HG03108 (cell line): ENCODE measurements around the gene MBTPS1.
A peak's percentile ranks its signal among the peaks of the same experiment; 100 is the strongest.

Source experiments
- ATAC-seq: cut with Tn5 transposase; IDR thresholded peaks from one replicate; pipeline ENCODE4 v1.9.1; 2021; ENCODE audit warnings: moderate library complexity; ENCODE audit not compliant: unreplicated experiment

The MBTPS1 gene

DNA sequence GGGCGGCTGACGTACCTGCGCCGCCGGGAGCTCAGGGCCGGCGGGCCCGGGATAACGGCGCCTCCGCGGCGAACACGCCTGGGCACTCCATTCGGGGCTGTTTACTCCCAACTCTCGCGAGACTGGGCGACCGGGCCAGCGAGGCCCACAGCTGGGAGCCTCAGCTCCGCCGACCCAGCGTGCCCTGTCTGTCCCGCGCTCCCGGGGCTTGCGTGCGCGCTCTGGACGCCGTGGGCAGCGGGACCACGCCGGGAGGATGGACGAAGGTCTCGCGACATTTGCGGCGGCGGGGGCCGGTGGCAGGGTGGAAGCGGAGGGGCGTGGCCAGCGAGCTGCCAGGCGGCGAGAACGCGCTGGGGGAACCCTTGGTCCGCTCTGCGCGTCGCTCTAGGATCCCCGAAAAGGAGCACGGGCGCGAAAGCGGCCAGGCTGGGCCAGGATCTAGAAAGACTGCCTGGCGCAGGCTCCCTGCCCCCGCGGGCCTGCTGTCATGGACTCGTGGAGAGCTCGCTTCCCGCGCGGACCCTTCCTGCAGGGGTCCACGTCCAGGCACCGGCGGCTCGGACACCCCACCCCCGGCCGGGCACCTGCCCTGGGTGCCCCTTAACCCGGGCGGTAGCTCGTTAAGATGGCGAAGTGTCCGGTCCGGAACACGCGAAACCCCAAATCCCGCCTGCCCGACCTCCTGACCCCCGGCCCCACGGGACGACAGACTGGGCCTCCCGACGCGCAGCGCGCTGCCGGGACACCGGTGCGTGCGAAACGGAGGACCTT lies at the start of gene MBTPS1:
Gene MBTPS1, minus strand, starts transcription at position 223 of the 774 bp plus-strand sequence. CDS start 15,159 bp downstream, outside the sequence.
- peak; percentile 94 for ATAC-seq

DNA sequence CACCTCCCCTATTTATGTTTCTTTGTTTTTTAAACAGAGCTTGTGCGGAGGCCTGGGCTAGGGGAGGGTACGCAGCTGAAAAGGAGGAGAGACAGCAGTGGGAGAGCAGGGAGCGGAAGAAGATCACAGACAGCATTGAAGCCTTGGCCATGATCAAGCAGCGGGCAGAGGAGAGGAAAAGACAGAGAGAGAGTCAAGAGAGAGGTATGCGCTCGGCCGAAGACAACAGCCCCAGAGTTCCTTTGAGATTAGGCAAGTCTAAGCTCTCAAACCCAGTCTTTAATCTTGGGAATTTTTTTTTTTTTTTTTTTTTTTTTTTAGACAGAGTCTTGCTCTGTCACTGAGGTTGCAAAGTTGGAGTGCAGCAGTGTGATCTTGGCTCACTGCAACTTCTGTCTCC lies 49.0 kb upstream of the MBTPS1 start:
- no peak for ATAC-seq

DNA sequence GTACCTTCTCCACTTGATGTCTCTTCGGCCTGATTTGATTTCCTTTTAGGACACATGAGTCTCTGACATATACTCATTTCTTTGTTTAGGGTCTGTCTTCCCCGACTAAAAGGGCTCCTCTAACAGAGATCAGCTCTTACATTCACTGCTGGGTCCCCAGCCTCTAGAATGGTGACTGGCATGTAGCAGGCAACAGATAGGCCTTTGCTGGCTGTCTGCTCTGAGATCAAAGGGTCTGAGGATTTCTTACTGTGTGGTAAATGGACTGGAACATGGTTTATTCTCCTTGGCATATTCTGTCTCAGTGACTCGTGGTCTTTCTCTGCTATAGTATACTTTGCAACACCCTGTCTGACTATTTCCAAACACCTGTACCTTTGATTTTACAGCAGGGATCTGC lies 45.1 kb upstream of the MBTPS1 start:
- ATAC-seq: no peak

DNA sequence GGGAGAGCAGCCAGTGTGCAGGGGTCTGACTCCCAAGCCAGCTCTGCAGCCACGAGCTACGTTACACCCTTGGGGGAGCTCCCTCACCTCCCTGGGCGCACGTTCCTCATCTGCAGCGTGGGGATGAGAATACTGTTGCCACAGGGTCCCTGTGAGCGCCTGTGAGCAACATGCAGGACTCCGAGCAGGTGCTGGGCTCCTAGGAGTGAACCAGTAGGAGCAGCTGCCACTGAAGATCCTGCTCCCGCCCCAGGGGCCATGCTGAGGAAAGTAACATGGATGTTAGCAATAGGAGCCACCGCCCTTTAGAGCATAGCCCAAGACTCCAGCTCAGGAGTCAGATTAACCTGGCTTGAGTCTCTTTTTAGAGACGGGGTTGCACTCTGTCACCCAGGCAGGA lies 44.3 kb upstream of the MBTPS1 start:
- no peak for ATAC-seq

DNA sequence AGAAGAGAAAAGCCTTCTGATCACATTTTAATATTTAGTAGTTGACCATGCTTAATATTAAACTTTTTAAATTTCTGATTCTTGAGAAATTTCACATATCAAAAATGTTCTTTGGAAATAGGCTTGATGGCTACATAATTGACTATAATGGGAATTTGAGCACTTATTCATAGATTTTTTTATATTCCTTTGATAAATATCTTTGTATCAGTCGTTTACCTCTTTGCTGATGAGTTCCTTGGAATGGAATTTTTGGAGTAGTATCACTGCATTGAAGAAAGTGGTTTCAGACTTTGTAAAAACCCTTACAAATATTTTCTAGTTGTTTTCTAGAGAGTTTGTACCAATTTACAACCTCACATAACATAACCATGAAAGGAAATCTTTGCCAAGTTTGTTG lies 43.1 kb upstream of the MBTPS1 start:
- no peak for ATAC-seq

DNA sequence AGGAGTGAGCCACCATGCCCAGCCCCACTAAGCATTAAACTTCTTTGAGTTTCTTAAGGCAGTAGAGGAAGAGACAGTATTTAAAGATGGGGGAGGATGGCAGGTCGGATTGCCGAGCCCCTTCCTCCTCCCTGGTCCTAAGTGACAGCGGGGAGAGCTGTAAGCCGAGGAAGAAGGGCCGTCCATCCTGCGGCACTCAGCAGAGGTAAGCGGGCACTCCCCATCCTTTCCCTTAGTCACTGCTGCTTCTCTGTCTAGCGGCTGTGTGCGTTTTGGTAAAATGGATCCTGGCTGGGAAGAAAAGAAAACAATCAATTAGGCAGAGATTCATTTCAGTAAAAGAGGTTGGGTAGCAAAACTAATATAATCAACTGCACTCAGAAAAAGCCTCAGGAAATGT lies 42.3 kb upstream of the MBTPS1 start:
- ATAC-seq: no peak

DNA sequence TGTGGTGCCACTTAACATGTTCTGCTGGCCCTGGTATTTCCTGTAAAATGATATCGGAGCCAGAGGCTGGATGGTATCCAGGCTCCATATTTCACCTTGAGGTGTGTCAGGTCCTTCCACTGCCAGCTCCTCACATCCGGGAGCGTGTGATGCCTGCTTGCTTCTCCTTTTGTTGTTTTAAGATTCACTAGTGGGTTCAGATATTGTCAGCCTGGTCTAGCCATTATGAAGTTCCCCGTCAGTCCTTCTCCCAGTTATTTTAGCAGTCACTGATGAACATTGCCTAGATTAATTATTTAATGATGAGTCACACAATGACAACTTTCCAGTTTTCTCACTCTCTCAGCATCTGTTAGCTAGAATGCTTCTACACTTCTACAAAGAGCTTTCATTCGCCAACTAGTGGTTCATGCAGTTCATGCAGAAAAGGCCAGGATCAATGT lies 39.6 kb upstream of the MBTPS1 start:
- no peak for ATAC-seq

DNA sequence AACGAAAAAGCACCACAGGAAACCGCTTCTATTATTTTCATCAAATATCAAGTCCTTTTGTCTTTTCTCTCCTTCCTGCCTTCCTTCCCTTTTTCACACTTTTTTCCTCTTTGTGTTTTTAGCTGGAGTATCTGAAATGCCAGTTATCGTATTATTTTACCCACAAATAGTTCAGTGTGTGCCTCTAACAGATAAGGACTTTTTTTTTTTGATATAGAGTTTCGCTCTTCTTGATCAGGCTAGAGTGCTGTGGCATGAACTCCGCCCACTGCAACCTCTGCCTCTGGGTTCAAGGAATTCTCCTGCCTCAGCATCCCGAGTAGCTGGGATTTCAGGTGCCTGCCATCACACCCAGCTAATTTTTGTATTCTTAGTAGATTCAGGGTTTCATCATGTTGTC lies 39.0 kb upstream of the MBTPS1 start:
- no peak for ATAC-seq

DNA sequence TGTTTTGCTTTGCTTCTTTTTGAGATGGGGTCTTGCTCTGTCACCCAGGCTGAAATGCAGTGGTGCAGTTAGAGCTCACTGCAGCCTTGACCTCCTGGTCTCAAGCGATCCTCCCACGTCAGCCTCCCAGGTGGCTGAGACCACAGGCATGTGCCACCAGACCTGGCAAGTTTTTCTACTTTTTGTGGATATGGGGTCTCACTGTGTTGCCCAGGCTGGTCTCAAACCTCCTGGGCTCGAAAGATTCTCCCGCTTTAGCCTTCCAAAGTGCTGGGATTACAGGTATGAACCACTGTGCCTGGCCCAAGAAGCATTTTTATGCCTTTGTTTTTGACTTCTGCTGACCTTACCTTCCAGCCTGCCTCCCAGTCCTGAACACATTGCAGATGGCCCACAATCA lies 38.5 kb upstream of the MBTPS1 start:
- no peak for ATAC-seq

DNA sequence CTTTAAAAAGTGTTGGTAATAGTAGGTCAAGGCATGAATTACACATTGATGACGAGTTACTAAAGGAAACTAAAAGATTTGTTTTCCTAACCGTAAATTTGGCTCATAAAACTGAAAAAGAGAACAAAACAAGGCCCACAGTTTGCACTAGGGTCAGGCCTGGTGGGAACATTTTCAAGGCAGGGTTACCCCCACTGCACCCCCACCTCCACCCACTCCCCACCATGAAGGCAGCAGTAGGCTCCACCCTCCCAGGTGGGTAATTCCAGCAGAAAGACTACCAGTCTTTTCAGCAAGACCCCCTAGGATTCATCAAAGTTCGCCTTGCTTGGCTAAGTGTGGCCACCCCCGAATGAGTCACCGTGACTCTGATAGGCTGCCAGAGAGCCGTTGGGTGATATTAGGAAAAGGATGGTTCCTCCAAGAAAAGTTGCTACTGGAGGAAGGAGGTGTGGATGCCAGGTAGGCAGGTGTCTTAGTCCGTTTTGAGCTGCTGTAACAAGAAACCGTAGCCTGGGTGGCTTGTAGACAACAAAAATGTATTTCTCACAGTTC lies 37.0 kb upstream of the MBTPS1 start:
- no peak for ATAC-seq

DNA sequence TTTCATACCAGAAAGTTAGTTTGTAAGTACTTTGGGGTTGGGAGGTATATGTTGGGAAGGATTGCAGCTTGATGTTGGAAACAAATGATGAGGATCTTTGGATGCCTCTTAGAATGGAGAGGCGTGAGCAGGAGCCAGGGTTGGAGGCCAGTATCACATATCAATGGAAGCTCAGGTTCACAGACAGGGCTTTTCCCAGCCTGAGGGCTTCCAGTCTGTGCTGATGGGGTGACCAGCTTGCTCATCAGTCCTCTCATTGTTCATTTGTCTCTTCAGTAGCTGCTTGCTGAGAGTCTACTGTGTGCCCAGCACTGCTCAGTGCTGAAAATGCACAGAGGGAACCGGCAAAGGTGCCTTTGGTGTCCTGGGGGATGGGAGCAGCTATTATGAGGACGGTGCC lies 34.2 kb upstream of the MBTPS1 start:
- no peak for ATAC-seq

DNA sequence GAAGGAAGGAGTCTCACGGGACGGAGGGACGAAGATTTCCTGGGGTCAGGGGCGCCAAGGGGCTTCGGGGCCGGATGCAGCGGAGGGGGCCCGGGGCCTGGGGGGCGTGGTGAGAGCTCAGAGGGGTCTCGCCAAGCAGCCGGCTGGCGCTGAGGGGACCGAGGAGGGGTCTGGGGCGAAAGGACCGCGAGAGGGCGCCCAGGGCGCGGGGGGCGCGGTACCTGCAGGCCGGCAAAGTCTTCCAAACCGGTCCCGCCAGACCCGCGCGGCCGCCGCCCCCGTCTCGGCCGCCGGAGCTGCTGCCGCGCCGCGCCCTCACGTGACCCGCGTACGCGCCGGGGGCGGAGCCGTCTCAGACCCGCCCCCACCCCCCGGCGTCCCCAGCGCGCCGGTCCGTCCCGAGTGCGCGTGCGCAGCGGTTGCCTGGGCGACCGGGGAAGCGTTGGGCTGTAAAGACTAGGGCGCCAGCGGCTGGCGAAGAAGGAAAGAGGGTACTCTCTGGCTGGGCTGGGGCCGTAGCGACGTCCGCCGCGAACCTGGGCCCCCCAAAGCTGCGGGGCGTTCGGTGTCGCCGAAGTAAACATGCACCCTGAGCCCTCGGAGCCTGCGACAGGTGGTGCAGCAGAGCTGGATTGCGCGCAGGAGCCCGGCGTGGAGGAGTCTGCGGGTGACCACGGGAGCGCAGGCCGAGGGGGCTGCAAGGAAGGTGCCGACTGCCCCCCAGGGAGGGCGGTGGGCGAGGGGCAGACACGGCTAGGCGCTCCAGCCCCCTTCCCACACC lies 28.3 kb upstream of the MBTPS1 start, which contains the start of the genes DNAAF1 and HSDL1:
Gene DNAAF1, plus strand, starts transcription at position 450 of the 781 bp plus-strand sequence. Its CDS starts 133 bp downstream, at position 583.
Gene HSDL1, minus strand, starts transcription at position 319 of the 781 bp plus-strand sequence. CDS start 13,856 bp downstream, outside the sequence.
- peak; percentile 86 for ATAC-seq

DNA sequence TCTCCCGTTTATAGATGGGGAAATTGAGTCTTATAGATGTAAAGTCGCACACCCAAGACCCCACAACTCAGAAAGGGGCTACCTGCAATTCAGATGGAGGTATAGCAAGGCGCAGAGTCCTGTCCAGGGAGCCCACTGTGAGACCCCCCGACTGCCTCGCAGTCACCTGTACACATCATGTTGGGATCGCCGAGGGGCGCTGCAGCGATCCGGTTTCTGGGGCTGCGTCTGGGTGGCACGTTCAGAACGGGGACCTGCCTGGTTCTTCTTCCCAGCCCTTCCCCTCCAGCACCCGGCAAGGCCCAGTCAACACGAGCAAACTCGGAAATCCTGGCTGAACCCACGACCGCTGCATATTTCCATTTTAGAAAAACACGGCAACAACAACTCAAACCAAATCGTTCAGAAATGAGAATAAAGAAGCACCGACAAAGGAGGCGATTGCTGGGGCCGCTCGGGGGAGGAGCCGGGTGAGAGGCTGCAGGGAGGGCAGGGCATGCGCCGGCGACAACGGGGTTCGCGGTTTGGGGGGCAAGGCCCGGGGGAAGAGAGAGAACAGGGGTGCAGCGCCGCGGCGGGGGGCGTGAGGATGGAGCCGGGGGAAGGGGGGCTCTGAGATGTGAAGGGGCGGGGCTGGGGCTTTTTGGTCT lies 27.6 kb upstream of the MBTPS1 start:
- no peak for ATAC-seq

DNA sequence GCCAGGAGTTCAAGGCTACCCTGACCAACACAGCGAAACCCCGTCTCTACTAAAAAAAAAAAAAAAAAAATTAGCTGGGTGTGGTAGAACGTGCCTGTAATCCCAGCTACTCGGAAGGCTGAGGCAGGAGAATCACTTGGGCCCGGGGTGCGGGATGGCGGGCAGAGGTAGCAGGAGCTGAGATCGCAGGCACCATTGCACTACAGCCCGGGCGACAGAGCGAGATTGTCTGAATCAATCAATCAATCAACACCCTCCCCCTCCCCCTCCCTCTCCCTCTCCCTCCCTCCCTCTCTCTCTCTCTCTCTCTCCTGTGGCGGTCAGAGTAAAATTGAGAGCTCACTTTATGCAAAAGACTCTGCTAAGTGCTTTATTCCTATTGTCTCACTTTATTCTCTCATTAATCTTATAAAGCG lies 27.1 kb upstream of the MBTPS1 start:
- ATAC-seq: no peak

DNA sequence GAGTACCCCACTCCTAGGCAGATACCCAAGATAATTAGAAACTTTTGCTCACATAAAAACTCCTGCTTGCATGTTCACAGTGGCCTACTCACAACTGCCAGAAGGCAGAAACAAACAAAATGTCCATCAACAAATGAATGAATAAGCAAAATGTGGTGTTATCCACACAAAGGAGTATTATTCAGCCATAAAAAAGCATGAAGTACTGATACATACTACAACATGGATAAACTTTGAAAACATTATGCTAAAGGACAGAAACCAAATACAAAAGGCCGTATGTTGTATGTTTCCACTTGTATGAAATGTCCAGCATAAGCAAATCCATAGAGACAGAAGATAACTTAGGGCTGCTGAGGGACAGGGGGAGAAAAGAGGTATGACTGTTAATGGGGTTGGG lies 26.3 kb upstream of the MBTPS1 start:
- no peak for ATAC-seq

DNA sequence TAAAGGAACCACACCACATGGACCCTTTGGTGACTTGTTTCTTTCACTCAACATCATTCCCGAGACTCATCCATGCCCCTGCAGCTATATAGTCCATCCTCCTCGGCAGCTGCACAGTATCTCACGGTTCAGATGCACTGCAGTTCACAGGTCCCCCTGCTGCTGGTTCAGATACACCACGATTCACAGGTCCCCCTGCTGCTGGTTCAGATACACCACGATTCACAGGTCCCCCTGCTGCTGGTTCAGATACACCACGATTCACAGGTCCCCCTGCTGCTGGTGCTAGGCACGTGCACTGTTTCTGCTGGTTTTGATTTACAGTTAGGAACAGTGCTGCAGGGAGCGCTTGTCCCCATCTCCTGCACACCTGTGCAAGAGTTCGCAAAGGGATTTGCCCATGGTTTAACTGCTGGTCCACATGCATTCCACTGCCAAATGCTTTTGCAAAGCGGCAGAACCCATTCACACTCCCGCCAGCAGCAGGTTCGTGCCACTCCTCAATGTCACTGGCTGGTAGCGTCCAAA lies 24.5 kb upstream of the MBTPS1 start:
- no peak for ATAC-seq

DNA sequence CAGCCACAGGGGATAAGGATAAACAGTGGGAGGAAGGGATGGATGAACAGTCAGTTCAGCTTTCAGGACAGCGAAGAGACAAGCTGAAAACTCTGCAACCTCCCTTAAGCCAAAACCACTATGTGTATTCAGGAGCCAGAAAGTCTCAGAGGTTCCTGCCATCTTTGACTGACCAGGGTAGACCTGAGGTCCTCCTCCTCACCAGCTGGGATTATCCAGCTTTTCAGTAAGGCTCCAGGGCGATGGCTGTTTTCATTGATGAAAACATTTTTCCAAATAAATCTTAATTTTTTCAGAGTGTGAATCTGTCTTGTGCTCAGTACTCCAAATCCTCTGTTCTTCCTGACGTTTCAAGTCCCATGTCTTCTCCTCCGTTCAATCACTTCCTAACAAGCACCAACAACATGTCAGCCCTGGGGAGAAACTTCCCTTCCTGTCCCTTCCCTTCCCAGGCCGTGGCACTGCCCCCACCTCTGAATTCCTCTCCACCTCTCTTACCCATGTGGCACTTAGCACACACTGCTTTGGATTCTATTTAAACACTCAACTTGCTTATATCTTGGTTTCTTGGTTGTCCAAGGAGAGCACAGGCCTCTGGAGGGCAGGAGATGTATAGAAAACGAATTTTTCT lies 23.0 kb upstream of the MBTPS1 start:
- no peak for ATAC-seq

DNA sequence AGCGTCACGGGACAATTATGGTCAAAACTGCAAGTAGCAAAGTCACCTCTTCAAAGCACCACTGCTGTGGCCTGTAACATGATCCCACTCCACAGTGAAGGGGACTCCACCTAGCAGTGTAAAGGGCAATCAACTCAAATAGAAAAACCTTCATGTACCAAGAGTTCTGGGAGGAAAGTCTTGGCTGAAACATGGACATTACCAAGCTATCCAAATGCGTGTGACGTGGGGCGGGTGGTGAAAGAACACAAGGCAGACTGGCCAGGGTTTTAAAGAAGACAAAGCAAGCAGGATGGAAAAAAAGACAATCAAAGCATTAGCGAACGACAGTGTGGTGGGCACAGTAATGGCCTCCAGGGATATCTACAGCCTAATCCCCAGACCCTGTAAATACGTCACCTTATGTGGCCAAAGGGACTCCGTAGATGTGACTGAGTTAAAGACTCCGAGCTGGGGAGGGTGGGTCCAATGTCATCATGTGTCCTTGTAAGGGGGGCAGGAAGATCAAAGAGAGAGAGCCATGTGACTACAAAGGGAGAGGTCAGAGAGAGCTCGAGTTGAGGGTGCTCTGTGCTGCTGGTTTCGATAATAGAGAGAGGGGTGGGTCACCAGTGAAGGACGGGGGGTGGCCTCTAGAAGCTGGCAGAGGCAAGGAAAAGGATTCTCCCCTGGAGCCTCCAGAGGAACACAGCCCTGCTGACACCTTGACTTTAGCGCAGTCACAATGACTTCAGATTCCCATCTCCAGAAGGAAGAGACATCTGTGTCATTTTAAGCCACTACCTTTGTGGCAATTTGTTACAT lies 22.3 kb upstream of the MBTPS1 start:
- ATAC-seq: no peak

DNA sequence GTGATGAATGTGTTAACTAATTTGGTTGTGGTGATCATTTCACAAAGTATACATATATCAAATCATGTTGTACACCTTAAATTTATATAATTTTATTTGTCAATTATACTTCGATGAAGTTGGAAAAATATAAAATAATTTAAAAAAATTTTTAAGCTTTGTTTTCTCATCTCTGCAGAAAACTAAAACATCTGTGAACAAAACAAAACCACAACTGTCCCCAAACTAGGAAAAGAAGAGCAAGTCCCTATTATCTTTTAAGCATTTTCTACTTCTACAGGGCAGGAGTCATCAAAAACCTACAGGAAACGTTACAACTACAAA lies 21.7 kb upstream of the MBTPS1 start:
- ATAC-seq: no peak
